Loucy (cell line): ENCODE data around the gene UHMK1.

Experiments used
- EZH2phosphoT487 ChIP-seq: fragments of 200-600 bp; IDR thresholded peaks from 2 replicates; pipeline ENCODE4 v1.6.1; 2018; ENCODE audit warnings: antibody characterized with exemption, mild to moderate bottlenecking, moderate library complexity, borderline replicate concordance
- TF ChIP-seq, protein P1 (sequence below): fragments of 200-600 bp; sonication (generic); conservative IDR thresholded peaks from 2 replicates; pipeline ENCODE4 v1.5.1; 2014; ENCODE audit warnings: mild to moderate bottlenecking, antibody characterized with exemption, low read length

DNA sequence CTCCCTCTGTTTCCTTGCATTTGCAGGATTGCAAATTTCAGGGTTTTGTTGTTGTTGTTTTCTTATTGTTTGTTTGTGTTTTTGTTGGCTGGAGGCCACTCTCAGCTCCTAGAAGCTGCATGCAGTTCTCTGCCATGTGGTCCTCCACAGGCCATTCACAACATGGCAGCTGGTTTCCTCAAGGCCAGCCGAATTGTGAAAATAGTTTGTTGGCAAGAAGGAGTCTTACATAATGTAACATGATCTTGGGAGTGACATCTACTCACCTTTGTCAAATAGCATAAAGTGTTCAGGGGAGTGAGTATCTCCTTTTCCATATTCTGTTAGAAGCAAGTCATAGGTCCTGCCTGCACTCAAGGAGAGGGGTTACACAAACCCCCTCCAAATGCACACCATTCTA, 53.3 kb downstream of the UHMK1 start:
- TF ChIP-seq, protein P1, sequence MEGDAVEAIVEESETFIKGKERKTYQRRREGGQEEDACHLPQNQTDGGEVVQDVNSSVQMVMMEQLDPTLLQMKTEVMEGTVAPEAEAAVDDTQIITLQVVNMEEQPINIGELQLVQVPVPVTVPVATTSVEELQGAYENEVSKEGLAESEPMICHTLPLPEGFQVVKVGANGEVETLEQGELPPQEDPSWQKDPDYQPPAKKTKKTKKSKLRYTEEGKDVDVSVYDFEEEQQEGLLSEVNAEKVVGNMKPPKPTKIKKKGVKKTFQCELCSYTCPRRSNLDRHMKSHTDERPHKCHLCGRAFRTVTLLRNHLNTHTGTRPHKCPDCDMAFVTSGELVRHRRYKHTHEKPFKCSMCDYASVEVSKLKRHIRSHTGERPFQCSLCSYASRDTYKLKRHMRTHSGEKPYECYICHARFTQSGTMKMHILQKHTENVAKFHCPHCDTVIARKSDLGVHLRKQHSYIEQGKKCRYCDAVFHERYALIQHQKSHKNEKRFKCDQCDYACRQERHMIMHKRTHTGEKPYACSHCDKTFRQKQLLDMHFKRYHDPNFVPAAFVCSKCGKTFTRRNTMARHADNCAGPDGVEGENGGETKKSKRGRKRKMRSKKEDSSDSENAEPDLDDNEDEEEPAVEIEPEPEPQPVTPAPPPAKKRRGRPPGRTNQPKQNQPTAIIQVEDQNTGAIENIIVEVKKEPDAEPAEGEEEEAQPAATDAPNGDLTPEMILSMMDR = no peak
- no peak for TF ChIP-seq EZH2phosphoT487
